Liver (tissue), 9 donors: ENCODE results near the gene DOK5. TPM values are rescaled to one million over a fixed set of nuclear protein-coding genes. Genes with fewer than 3 reads are reported as not detected.

ENCODE experiments used
- DNase-seq: peaks from one replicate; pipeline ENCODE4 v3.0.0-alpha.2; 2017; ENCODE audit warnings: low spot score
- H3K27ac ChIP-seq, 2 donors: one replicate each; pipeline ENCODE4 v1.7.0; 2013; ENCODE audit warnings: inconsistent platforms in 2 of 2, low read length in 2 of 2, control low read depth in 1 of 2, low read depth in 1 of 2, mild to moderate bottlenecking in 1 of 2
- H3K27me3 ChIP-seq, 4 donors: one replicate each; pipeline versions ENCODE4 v1.6.1 to v1.7.0; 2013; ENCODE audit warnings: low read length in 3 of 4, inconsistent platforms in 1 of 4, mild to moderate bottlenecking in 1 of 4, moderate library complexity in 1 of 4; ENCODE audit not compliant: control insufficient read depth in 4 of 4, insufficient read depth in 4 of 4
- H3K36me3 ChIP-seq, 4 donors: one replicate each; pipeline versions ENCODE4 v1.6.1 to v1.7.0; 2013; ENCODE audit warnings: low read length in 3 of 4, mild to moderate bottlenecking in 3 of 4, low read depth in 1 of 4, moderate library complexity in 1 of 4; ENCODE audit not compliant: control insufficient read depth in 4 of 4, insufficient read depth in 3 of 4
- H3K4me1 ChIP-seq, 4 donors: one replicate each; pipeline versions ENCODE4 v1.6.1 to v1.7.0; 2013; ENCODE audit warnings: low read length in 3 of 4, mild to moderate bottlenecking in 3 of 4, moderate library complexity in 1 of 4; ENCODE audit not compliant: control insufficient read depth in 4 of 4, insufficient read depth in 4 of 4
- H3K4me3 ChIP-seq, 3 donors: one replicate each; pipeline versions ENCODE4 v1.6.1 to v1.7.0; 2013; ENCODE audit warnings: low read length in 3 of 3, control low read depth in 1 of 3, low read depth in 1 of 3, mild to moderate bottlenecking in 1 of 3
- H3K9ac ChIP-seq, 2 donors: one replicate each; pipeline ENCODE4 v1.7.0; 2013; ENCODE audit warnings: low read length in 2 of 2, mild to moderate bottlenecking in 2 of 2, moderate library complexity in 2 of 2, control low read depth in 1 of 2, low read depth in 1 of 2
- H3K9me3 ChIP-seq, 4 donors: one replicate each; pipeline versions ENCODE4 v1.6.1 to v1.7.0; 2013; ENCODE audit warnings: low read length in 3 of 4; ENCODE audit not compliant: control insufficient read depth in 4 of 4
- EGR1 ChIP-seq, 2 donors: IDR thresholded peaks; 2 replicates each; pipeline ENCODE4 v1.6.1; 2016 to 2018; ENCODE audit warnings: antibody characterized with exemption in 2 of 2, low read depth in 2 of 2
- FOXA1 ChIP-seq: IDR thresholded peaks from 2 replicates; pipeline ENCODE4 v1.6.1; 2016; ENCODE audit warnings: antibody characterized with exemption
- FOXA2 ChIP-seq: IDR thresholded peaks from 2 replicates; pipeline ENCODE4 v1.6.1; 2016; ENCODE audit warnings: antibody characterized with exemption
- GABPA ChIP-seq, 2 donors: IDR thresholded peaks in 1 of 2; conservative IDR thresholded peaks in 1 of 2; 2 replicates each; pipeline ENCODE4 v1.6.1; 2016; ENCODE audit warnings: antibody characterized with exemption in 2 of 2, mild to moderate bottlenecking in 1 of 2, moderate library complexity in 1 of 2
- HNF4A ChIP-seq, 2 donors: conservative IDR thresholded peaks; 2 replicates each; pipeline ENCODE4 v1.6.1; 2016; ENCODE audit warnings: antibody characterized with exemption in 2 of 2, mild to moderate bottlenecking in 2 of 2
- HNF4G ChIP-seq: IDR thresholded peaks from 2 replicates; pipeline ENCODE4 v1.6.1; 2016; ENCODE audit warnings: antibody characterized with exemption
- JUND ChIP-seq, 2 donors: IDR thresholded peaks; 2 replicates each; pipeline ENCODE4 v1.6.1; 2016; ENCODE audit warnings: antibody characterized with exemption in 2 of 2
- NR2F2 ChIP-seq: IDR thresholded peaks from 2 replicates; pipeline ENCODE4 v1.6.1; 2016; ENCODE audit warnings: antibody characterized with exemption
- RAD21 ChIP-seq, 2 donors: IDR thresholded peaks; 2 replicates each; pipeline ENCODE4 v1.6.1; 2016; ENCODE audit warnings: antibody characterized with exemption in 2 of 2, mild to moderate bottlenecking in 2 of 2
- RXRA ChIP-seq, 2 donors: IDR thresholded peaks; 2 replicates each; pipeline ENCODE4 v1.6.1; 2017 to 2018; ENCODE audit warnings: antibody characterized with exemption in 2 of 2, mild to moderate bottlenecking in 1 of 2
- SP1 ChIP-seq: IDR thresholded peaks from 2 replicates; pipeline ENCODE4 v1.6.1; 2018; ENCODE audit warnings: antibody characterized with exemption, mild to moderate bottlenecking
- TAF1 ChIP-seq: conservative IDR thresholded peaks from 2 replicates; pipeline ENCODE4 v1.6.1; 2016; ENCODE audit warnings: antibody characterized with exemption, mild to moderate bottlenecking
- YY1 ChIP-seq: IDR thresholded peaks from 2 replicates; pipeline ENCODE4 v1.6.1; 2016; ENCODE audit warnings: antibody characterized with exemption, mild to moderate bottlenecking
- polyA plus RNA-seq, 2 donors: library from polyadenylated mRNA; stranded (reverse) in 1 of 2; unstranded in 1 of 2; fragments of 200-250 nt in 1 of 2; fragments of >200 nt in 1 of 2; fragmentation: Nextera tagmentation in 1 of 2; extraction: Ambion mirVana in 1 of 2; gene quantifications; one replicate each; pipeline versions ENCODE4 v1.2.1 to v1.2.3, GENCODE V29; 2013 to 2015
- total RNA-seq, 2 donors: library from RNA; depleted of rRNA; stranded (reverse); fragments of >200 nt; gene quantifications; one replicate each; pipeline ENCODE4 v1.2.3, GENCODE V29; 2014
- TF ChIP-seq, protein P1 (sequence below): IDR thresholded peaks from 2 replicates; pipeline ENCODE4 v1.6.1; 2016; ENCODE audit warnings: antibody characterized with exemption
- TF ChIP-seq, protein P2 (sequence below): IDR thresholded peaks from 2 replicates; pipeline ENCODE4 v1.6.1; 2016; ENCODE audit warnings: antibody characterized with exemption
- TF ChIP-seq, protein P3 (sequence below): IDR thresholded peaks from 2 replicates; pipeline ENCODE4 v1.6.1; 2016; ENCODE audit warnings: antibody characterized with exemption, mild to moderate bottlenecking
- TF ChIP-seq, protein P4 (sequence below): fragments of 150-350 bp; IDR thresholded peaks from 2 replicates; pipeline ENCODE4 v1.5.1; 2017; ENCODE audit warnings: improper control_type of control experiment, low read depth, low read length; ENCODE audit not compliant: missing input control
- TF ChIP-seq, protein P5 (sequence below): IDR thresholded peaks from 2 replicates; pipeline ENCODE4 v1.6.1; 2016; ENCODE audit warnings: antibody characterized with exemption
- donor health status: healthy.
- donor health status: healthy.
- donor health status: healthy.
- donor health status: healthy.
- donor health status: healthy.

Gene DOK5
- total and polyA plus RNA-seq, 4 donors: 0.05 to 0.16 (median 0.09) TPM

DNA sequence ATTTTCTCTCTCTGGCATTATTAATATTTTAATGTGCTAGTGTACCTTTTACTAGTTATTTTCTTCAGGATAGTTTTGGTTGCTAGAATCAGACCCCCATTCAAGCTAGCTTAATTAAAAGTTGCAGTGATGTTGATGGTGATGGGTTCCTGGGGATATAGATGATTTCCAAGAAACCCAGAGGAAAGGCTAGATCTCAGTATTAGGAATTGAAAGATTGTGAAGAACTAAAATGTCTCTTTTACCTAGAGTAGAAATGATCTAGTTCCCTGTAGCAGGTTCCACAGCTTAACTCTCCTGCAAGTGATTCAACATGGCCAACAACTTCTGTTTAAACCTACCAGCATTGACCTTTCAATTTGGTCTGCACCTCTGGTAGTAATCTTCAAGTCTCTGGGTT is 78.6 kb downstream of the DOK5 start:
- H3K27ac ChIP-seq: no peak overlapping the region
- no peaks in the 10 kb centered on the region for H3K4me1 ChIP-seq
- H3K36me3 ChIP-seq: peaks cover 0 to 2% (median 0%) of the 10 kb centered on the region in 4 donors
- H3K9me3 ChIP-seq: no peaks in the 10 kb centered on the region
- TF ChIP-seq FOXA2 (no peak), RAD21 (IDR thresholded peaks at IDR 0.05) (no peak), EGR1 (IDR thresholded peaks at IDR 0.05; ENCODE audit: low read depth in 2 of 2) (no peak), FOXA1 (no peak), NR2F2 (no peak), GABPA (IDR thresholded peaks at IDR 0.05 in 1 of 2, conservative IDR thresholded peaks at IDR 0.05 in 1 of 2) (no peak), YY1 (no peak), SP1 (no peak), HNF4G (no peak), HNF4A (conservative IDR thresholded peaks at IDR 0.05) (no peak), JUND (IDR thresholded peaks at IDR 0.05) (no peak), TAF1 (no peak), RXRA (IDR thresholded peaks at IDR 0.05) (no peak)
- TF ChIP-seq, protein P1, sequence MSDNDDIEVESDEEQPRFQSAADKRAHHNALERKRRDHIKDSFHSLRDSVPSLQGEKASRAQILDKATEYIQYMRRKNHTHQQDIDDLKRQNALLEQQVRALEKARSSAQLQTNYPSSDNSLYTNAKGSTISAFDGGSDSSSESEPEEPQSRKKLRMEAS: no peak
- TF ChIP-seq, protein P2, sequence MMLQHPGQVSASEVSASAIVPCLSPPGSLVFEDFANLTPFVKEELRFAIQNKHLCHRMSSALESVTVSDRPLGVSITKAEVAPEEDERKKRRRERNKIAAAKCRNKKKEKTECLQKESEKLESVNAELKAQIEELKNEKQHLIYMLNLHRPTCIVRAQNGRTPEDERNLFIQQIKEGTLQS: no peak
- TF ChIP-seq, protein P3, sequence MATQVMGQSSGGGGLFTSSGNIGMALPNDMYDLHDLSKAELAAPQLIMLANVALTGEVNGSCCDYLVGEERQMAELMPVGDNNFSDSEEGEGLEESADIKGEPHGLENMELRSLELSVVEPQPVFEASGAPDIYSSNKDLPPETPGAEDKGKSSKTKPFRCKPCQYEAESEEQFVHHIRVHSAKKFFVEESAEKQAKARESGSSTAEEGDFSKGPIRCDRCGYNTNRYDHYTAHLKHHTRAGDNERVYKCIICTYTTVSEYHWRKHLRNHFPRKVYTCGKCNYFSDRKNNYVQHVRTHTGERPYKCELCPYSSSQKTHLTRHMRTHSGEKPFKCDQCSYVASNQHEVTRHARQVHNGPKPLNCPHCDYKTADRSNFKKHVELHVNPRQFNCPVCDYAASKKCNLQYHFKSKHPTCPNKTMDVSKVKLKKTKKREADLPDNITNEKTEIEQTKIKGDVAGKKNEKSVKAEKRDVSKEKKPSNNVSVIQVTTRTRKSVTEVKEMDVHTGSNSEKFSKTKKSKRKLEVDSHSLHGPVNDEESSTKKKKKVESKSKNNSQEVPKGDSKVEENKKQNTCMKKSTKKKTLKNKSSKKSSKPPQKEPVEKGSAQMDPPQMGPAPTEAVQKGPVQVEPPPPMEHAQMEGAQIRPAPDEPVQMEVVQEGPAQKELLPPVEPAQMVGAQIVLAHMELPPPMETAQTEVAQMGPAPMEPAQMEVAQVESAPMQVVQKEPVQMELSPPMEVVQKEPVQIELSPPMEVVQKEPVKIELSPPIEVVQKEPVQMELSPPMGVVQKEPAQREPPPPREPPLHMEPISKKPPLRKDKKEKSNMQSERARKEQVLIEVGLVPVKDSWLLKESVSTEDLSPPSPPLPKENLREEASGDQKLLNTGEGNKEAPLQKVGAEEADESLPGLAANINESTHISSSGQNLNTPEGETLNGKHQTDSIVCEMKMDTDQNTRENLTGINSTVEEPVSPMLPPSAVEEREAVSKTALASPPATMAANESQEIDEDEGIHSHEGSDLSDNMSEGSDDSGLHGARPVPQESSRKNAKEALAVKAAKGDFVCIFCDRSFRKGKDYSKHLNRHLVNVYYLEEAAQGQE: no peak
- TF ChIP-seq, protein P4, sequence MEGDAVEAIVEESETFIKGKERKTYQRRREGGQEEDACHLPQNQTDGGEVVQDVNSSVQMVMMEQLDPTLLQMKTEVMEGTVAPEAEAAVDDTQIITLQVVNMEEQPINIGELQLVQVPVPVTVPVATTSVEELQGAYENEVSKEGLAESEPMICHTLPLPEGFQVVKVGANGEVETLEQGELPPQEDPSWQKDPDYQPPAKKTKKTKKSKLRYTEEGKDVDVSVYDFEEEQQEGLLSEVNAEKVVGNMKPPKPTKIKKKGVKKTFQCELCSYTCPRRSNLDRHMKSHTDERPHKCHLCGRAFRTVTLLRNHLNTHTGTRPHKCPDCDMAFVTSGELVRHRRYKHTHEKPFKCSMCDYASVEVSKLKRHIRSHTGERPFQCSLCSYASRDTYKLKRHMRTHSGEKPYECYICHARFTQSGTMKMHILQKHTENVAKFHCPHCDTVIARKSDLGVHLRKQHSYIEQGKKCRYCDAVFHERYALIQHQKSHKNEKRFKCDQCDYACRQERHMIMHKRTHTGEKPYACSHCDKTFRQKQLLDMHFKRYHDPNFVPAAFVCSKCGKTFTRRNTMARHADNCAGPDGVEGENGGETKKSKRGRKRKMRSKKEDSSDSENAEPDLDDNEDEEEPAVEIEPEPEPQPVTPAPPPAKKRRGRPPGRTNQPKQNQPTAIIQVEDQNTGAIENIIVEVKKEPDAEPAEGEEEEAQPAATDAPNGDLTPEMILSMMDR: no peak
- TF ChIP-seq, protein P5, sequence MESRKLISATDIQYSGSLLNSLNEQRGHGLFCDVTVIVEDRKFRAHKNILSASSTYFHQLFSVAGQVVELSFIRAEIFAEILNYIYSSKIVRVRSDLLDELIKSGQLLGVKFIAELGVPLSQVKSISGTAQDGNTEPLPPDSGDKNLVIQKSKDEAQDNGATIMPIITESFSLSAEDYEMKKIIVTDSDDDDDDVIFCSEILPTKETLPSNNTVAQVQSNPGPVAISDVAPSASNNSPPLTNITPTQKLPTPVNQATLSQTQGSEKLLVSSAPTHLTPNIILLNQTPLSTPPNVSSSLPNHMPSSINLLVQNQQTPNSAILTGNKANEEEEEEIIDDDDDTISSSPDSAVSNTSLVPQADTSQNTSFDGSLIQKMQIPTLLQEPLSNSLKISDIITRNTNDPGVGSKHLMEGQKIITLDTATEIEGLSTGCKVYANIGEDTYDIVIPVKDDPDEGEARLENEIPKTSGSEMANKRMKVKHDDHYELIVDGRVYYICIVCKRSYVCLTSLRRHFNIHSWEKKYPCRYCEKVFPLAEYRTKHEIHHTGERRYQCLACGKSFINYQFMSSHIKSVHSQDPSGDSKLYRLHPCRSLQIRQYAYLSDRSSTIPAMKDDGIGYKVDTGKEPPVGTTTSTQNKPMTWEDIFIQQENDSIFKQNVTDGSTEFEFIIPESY: no peak
- no peak overlapping the region for H3K9ac ChIP-seq
- H3K27me3 ChIP-seq: peaks cover 0 to 7% (median 0%) of the 10 kb centered on the region in 4 donors
- no peak overlapping the region for H3K4me3 ChIP-seq
- DNase-seq: no peak
